BLaER1 treated with 17β-estradiol and CSF1 and Interleukin-3, amounts not matched to agents 10 nM and 100 nM (cell line): ENCODE measurements around the gene NACC2.

Source experiments
- H3K27ac ChIP-seq, 11 experiments: shearing (Covaris generic); formaldehyde crosslinking; 2 replicates each; pipeline ENCODE4 v1.8.1; 2022
- H3K27me3 ChIP-seq, 11 experiments: shearing (Covaris generic); formaldehyde crosslinking; 2 replicates each; pipeline ENCODE4 v1.8.1; 2022
- H3K36me3 ChIP-seq, 11 experiments: shearing (Covaris generic); formaldehyde crosslinking; 2 replicates each; pipeline ENCODE4 v1.8.1; 2022
- H3K4me1 ChIP-seq, 10 experiments: shearing (Covaris generic); formaldehyde crosslinking; 2 replicates each; pipeline ENCODE4 v1.8.1; 2022
- H3K4me2 ChIP-seq, 11 experiments: shearing (Covaris generic); formaldehyde crosslinking; 2 replicates each; pipeline ENCODE4 v1.8.1; 2022
- H3K4me3 ChIP-seq, 10 experiments: shearing (Covaris generic); formaldehyde crosslinking; 2 replicates each; pipeline ENCODE4 v1.8.1; 2022
- H3K9ac ChIP-seq, 11 experiments: shearing (Covaris generic); formaldehyde crosslinking; 2 replicates each; pipeline ENCODE4 v1.8.1; 2022
- H3K9me3 ChIP-seq, 11 experiments: shearing (Covaris generic); formaldehyde crosslinking; replicated peaks in 1 of 11; 2 replicates each; pipeline ENCODE4 v1.8.1; 2022
- H4K20me1 ChIP-seq, 11 experiments: shearing (Covaris generic); formaldehyde crosslinking; 2 replicates each; pipeline ENCODE4 v1.8.1; 2022
- Cebpa-rat ChIP-seq, 11 experiments: shearing (Covaris generic); IDR thresholded peaks; 2 replicates each; pipeline ENCODE4 v1.8.1; 2022

NACC2 gene

DNA sequence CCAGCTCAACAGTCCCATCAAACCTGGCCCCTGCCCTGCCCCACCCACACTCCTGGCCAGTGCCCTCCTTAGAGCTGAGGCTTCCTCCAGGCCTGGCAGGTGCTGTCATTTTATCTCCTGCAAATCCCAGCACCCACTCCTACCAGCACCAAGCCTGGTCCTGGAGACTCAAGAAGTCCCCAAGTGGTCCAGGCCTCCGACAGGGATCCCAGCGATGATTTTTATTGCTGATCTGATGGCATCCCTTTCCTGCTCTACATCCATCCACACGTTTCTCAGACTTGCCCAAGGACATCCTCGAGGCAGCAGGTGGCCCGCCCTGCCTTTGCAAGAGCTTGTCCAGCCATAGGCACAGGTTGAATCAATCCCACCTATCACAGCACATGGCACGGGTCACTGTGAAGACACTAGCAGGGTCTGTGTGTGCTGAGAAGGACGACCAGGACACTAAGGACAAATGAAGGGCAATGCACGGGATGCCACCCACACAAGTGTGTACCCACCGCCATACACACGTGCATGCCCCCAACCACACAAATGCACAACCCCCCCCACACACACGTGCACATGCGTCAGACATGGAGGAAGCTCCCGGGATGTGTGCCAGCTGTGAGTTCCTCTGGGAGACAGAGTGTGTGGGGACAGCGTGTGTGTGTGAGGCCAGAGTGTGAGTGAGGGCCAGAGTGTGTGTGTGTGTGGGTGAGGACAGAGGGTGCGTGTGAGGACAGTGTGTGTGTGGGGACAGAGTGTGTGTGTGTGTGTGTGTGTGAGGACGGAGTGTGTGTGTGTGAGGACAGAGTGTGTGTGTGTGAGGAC lies 71.5 kb downstream of the NACC2 start:
- H3K4me3 ChIP-seq = no peak overlapping the region
- peaks cover 0 to 91% (median 3%) of the 10 kb centered on the region in 11 experiments; a peak in 14 of 22 replicates for H3K36me3 ChIP-seq
- H3K9ac ChIP-seq = peak overlapping the region in 6 of 11 experiments; percentile 0 to 43 (median 17); a peak in 3 of 22 replicates
- peaks cover 0 to 99% (median 50%) of the 10 kb centered on the region in 11 experiments; a peak in 12 of 22 replicates for H4K20me1 ChIP-seq
- H3K9me3 ChIP-seq = peaks cover 0 to 25% (median 7%) of the 10 kb centered on the region in 11 experiments; a peak in 19 of 22 replicates
- peaks cover 16 to 60% (median 35%) of the 10 kb centered on the region in 10 experiments for H3K4me1 ChIP-seq
- peak overlapping the region; percentile 26 to 77 (median 60); a peak in 21 of 22 replicates for H3K4me2 ChIP-seq
- H3K27me3 ChIP-seq = no peaks in the 10 kb centered on the region
- peak overlapping the region in 7 of 11 experiments; percentile 20 to 48 (median 30); a peak in 10 of 22 replicates for H3K27ac ChIP-seq
- no peak for TF ChIP-seq Cebpa-rat (IDR thresholded peaks at IDR 0.05)

DNA sequence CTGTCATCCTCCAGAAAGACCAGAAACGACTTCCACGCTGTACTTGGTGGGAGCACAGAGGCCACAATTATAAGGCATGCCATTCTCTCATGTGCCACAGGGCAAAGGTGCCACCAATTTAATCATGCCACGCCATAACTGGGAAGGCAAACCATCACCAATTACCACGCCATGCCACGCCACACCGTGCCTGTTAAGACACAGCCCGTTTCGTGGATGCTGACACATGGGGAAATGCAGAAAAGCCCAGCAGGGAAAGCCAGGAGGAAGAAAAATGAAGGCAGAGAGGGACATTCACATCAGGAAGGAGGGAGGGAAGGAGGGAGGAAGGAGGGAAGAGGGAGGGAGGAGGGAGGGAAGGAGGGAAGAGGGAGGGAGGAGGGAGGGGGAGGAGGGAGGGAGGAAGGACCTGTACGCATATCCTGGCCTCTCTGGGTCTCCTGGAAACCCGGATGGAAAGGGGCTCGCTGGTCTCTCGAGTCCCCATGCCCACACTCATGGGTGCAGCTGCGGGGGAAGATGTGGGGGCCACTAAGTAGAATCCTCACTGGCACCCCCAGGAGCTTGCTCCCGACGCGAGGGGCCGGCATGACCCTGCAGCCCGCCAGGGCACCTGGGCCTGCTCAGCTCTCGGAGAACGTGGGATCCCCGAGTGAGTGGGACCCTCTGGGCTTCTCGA lies 72.2 kb downstream of the NACC2 start:
- Histone ChIP-seq H3K36me3 (peaks cover 0 to 91% (median 0%) of the 10 kb centered on the region in 11 experiments; a peak in 10 of 22 replicates), H3K27me3 (no peaks in the 10 kb centered on the region), H4K20me1 (peaks cover 0 to 99% (median 57%) of the 10 kb centered on the region in 11 experiments; a peak in 12 of 22 replicates), H3K4me3 (no peak overlapping the region), H3K4me1 (peaks cover 23 to 65% (median 39%) of the 10 kb centered on the region in 10 experiments), H3K4me2 (peak overlapping the region in 8 of 11 experiments; percentile 38 to 77 (median 64); a peak in 11 of 22 replicates), H3K27ac (peak overlapping the region in 2 of 11 experiments; percentile 12 to 29; a peak in 2 of 22 replicates), H3K9me3 (peaks cover 0 to 19% (median 0%) of the 10 kb centered on the region in 11 experiments; a peak in 3 of 22 replicates), H3K9ac (no peak overlapping the region)
- no peak for TF ChIP-seq Cebpa-rat (IDR thresholded peaks at IDR 0.05)

DNA sequence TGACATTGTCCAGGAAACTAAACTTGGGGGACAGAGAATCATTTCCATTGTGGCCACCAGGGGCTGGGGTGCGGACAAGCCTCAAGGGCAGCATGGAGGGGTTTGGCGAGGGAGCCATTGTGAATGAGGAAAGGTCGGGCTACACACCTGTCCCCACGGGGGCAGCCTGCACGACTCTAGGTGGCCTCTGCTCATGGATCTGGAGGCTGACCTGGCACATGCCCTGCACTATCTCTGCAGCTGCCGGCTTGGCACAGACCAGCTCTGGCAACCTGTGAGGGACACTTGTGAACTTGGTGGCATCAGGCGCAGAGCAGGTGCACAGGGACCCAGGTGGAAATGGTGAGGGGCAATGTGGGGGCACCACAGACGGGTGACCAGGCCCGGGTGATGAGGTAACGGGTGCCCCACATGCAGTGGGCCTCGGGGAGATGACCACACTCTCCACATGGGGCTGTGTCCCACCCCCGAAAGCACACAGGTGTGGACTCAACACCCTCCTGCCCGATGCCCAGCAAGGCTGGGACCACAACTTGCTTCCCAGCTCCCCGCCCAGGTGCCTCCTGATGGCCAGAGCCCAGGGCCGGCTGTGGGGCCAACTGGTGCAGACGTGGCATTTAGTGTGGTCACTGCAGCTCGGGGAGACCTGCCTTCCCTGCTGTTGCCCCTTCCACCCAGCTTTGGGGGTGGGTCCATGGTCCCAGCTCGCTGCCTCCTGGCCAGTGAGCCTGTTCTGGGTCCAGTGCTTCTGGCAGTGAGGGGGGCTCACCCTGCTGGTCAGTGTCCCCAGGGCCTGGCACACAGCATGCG lies 73.0 kb downstream of the NACC2 start:
- peak overlapping the region in 1 of 11 experiments; percentile 20; a peak in 1 of 22 replicates for H3K4me2 ChIP-seq
- H4K20me1 ChIP-seq = peaks cover 0 to 99% (median 60%) of the 10 kb centered on the region in 11 experiments; a peak in 13 of 22 replicates
- H3K27me3 ChIP-seq = no peaks in the 10 kb centered on the region
- no peak overlapping the region for H3K9ac ChIP-seq
- H3K4me3 ChIP-seq = no peak overlapping the region
- H3K27ac ChIP-seq = no peak overlapping the region
- TF ChIP-seq Cebpa-rat (IDR thresholded peaks at IDR 0.05) = no peak
- peaks cover 0 to 93% (median 0%) of the 10 kb centered on the region in 11 experiments; a peak in 10 of 22 replicates for H3K36me3 ChIP-seq
- peaks cover 0 to 18% (median 0%) of the 10 kb centered on the region in 11 experiments; a peak in 2 of 22 replicates for H3K9me3 ChIP-seq
- peaks cover 24 to 62% (median 43%) of the 10 kb centered on the region in 10 experiments for H3K4me1 ChIP-seq

- TF ChIP-seq Cebpa-rat (IDR thresholded peaks at IDR 0.05) = no peak
- no peaks in the 10 kb centered on the region for H3K27me3 ChIP-seq
- no peak overlapping the region for H3K9ac ChIP-seq
- peak overlapping the region in 3 of 11 experiments; percentile 20 to 79 (median 60); a peak in 5 of 22 replicates for H3K4me2 ChIP-seq
- peaks cover 0 to 99% (median 65%) of the 10 kb centered on the region in 11 experiments; a peak in 13 of 22 replicates for H4K20me1 ChIP-seq
- H3K4me1 ChIP-seq = peaks cover 28 to 63% (median 49%) of the 10 kb centered on the region in 10 experiments
- peaks cover 0 to 14% (median 0%) of the 10 kb centered on the region in 11 experiments; a peak in 2 of 22 replicates for H3K9me3 ChIP-seq
- H3K4me3 ChIP-seq = no peak overlapping the region
- peaks cover 0 to 93% (median 0%) of the 10 kb centered on the region in 11 experiments; a peak in 10 of 22 replicates for H3K36me3 ChIP-seq
- H3K27ac ChIP-seq = no peak overlapping the region
These were observed 73.8 kb downstream of the NACC2 start for GRCh38 chr9:136021171-136021871.

DNA sequence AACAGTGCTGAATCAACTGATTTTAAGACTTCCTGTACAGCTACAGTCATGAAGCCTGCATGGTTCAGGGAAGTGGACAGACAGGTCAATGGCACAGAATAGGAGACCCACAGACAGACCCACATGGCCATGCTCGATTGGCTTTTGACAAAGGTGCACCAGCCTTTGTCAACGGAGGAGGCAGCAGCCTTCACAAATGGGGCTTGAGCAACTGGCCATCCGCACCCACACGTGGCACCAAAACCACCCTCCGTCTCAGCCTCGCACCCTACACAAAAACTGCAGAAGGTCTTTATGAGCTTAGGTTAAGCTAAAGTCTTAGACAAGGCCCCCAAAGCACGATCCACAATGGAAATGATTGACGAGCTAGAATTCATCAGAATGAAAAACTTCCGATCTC lies 74.4 kb downstream of the NACC2 start:
- Histone ChIP-seq H4K20me1 (peaks cover 0 to 99% (median 71%) of the 10 kb centered on the region in 11 experiments; a peak in 13 of 22 replicates), H3K36me3 (peaks cover 0 to 95% (median 0%) of the 10 kb centered on the region in 11 experiments; a peak in 10 of 22 replicates)

DNA sequence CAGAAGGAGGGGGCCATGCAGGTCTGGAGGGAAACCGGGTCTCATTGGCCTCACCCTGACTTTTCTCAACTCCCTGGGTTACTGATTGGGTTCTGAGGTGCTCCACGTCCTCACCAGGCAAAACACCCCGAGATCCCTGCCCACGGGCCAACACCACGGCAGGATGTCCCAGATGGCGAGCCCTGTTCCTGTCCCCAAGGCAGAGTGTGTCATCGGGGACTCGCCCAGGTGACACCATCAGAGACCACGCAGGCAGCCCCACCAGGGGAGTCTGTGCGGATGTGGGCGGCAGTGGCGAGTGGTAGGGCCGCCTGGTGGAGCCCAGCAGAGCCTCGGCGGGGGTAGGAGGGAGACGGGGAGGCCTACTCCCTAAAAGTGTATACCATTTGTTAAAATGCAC lies 74.9 kb downstream of the NACC2 start:
- TF ChIP-seq Cebpa-rat (IDR thresholded peaks at IDR 0.05) = no peak
- H3K4me3 ChIP-seq = no peak overlapping the region
- peaks cover 0 to 95% (median 0%) of the 10 kb centered on the region in 11 experiments; a peak in 10 of 22 replicates for H3K36me3 ChIP-seq
- peak overlapping the region in 1 of 11 experiments; percentile 16; a peak in 1 of 22 replicates for H3K9ac ChIP-seq
- H3K4me2 ChIP-seq = peak overlapping the region in 5 of 11 experiments; percentile 12 to 84 (median 60); a peak in 7 of 22 replicates
- H3K4me1 ChIP-seq = peaks cover 30 to 73% (median 52%) of the 10 kb centered on the region in 10 experiments
- no peaks in the 10 kb centered on the region for H3K27me3 ChIP-seq
- H3K9me3 ChIP-seq = peaks cover 0 to 14% (median 0%) of the 10 kb centered on the region in 11 experiments; a peak in 1 of 22 replicates
- H4K20me1 ChIP-seq = peaks cover 0 to 99% (median 75%) of the 10 kb centered on the region in 11 experiments; a peak in 14 of 22 replicates
- no peak overlapping the region for H3K27ac ChIP-seq

More for the DNA sequence above, 74.4 kb downstream of the NACC2 start:
- H3K4me2 ChIP-seq = peak overlapping the region in 5 of 11 experiments; percentile 12 to 84 (median 60); a peak in 7 of 22 replicates
- no peak overlapping the region for H3K4me3 ChIP-seq
- no peak overlapping the region for H3K9ac ChIP-seq
- peaks cover 30 to 68% (median 50%) of the 10 kb centered on the region in 10 experiments for H3K4me1 ChIP-seq
- H3K27ac ChIP-seq = no peak overlapping the region
- peaks cover 0 to 14% (median 0%) of the 10 kb centered on the region in 11 experiments; a peak in 2 of 22 replicates for H3K9me3 ChIP-seq
- H3K27me3 ChIP-seq = no peaks in the 10 kb centered on the region
- TF ChIP-seq Cebpa-rat (IDR thresholded peaks at IDR 0.05) = no peak

DNA sequence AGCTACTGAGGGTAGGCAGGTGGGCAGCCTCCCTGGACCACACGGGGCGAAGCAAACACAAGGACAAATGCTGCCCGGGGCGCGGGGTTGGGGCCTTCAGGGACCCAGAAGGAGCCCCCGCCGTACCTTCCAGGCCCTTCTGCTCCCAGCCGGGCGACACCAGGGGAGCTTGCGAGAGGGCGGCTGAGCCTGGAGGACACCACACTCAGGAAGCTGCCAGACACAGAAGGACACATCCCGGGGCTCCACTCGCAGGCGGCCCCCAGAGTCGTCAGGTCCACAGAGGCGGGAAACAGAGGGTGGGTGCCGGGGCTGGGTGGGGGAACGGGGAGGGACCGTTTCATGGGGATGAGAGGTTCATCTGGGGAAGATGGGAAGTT lies 75.4 kb downstream of the NACC2 start:
- H3K9ac ChIP-seq = no peak overlapping the region
- peaks cover 0 to 99% (median 81%) of the 10 kb centered on the region in 11 experiments; a peak in 14 of 22 replicates for H4K20me1 ChIP-seq
- no peaks in the 10 kb centered on the region for H3K27me3 ChIP-seq
- peaks cover 0 to 14% (median 0%) of the 10 kb centered on the region in 11 experiments; a peak in 1 of 22 replicates for H3K9me3 ChIP-seq
- no peak for TF ChIP-seq Cebpa-rat (IDR thresholded peaks at IDR 0.05)
- peaks cover 0 to 95% (median 0%) of the 10 kb centered on the region in 11 experiments; a peak in 10 of 22 replicates for H3K36me3 ChIP-seq
- H3K27ac ChIP-seq = no peak overlapping the region
- H3K4me2 ChIP-seq = peak overlapping the region in 1 of 11 experiments; percentile 12; a peak in 3 of 22 replicates
- H3K4me3 ChIP-seq = no peak overlapping the region
- H3K4me1 ChIP-seq = peaks cover 30 to 73% (median 52%) of the 10 kb centered on the region in 10 experiments
